Keratinocyte (primary cell): ENCODE data around the gene ARHGEF3.

ENCODE experiments used
- EZH2 ChIP-seq: IDR thresholded peaks from one replicate; pipeline ENCODE4 v1.6.1; 2012; ENCODE audit warnings: inconsistent platforms, mild to moderate bottlenecking, low read length, moderate library complexity
- TF ChIP-seq, protein P1 (sequence below), 3 experiments: IDR thresholded peaks in 1 of 3; conservative IDR thresholded peaks in 1 of 3; optimal IDR thresholded peaks in 1 of 3; 2 replicates in 2 of 3; 3 replicates in 1 of 3; pipeline versions ENCODE3 to v1.5.1; 2011; ENCODE audit warnings: low read length in 3 of 3, mild to moderate bottlenecking in 3 of 3, moderate library complexity in 2 of 3, control low read depth in 1 of 3, inconsistent platforms in 1 of 3; ENCODE audit not compliant: insufficient read depth in 2 of 3; ENCODE audit errors: extremely low read depth in 1 of 3

DNA sequence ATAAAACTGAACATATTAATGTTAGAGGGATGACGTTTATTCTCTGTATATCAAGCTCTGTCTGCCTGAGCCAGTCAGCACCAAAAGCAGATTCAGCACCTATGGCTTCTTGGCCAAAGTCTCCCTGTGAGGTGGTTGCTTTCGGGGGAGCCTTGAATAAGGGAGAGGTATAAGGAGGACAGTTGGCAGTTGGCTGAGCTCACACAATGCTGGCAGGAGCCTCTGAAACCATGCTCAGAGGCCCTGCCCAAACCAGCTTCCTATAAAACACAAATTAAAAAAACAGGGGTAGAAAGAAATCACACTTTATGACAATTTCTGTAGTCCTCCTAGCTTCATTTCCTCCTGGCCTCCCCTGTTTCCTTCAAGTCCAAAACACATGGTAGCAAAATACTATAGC is 18.8 kb downstream of the ARHGEF3 start:
- TF ChIP-seq, protein P1, sequence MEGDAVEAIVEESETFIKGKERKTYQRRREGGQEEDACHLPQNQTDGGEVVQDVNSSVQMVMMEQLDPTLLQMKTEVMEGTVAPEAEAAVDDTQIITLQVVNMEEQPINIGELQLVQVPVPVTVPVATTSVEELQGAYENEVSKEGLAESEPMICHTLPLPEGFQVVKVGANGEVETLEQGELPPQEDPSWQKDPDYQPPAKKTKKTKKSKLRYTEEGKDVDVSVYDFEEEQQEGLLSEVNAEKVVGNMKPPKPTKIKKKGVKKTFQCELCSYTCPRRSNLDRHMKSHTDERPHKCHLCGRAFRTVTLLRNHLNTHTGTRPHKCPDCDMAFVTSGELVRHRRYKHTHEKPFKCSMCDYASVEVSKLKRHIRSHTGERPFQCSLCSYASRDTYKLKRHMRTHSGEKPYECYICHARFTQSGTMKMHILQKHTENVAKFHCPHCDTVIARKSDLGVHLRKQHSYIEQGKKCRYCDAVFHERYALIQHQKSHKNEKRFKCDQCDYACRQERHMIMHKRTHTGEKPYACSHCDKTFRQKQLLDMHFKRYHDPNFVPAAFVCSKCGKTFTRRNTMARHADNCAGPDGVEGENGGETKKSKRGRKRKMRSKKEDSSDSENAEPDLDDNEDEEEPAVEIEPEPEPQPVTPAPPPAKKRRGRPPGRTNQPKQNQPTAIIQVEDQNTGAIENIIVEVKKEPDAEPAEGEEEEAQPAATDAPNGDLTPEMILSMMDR (optimal IDR thresholded peaks at IDR 0.05 in 1 of 3, IDR thresholded peaks at IDR 0.05 in 1 of 3, conservative IDR thresholded peaks at IDR 0.05 in 1 of 3; ENCODE audit: extremely low read depth in 1 of 3, insufficient read depth in 2 of 3, low read length in 3 of 3), result no peak
- no peak for TF ChIP-seq EZH2
